HepG2 (cell line): ENCODE measurements around the gene GLDN. TPM values are rescaled to one million over a fixed set of nuclear protein-coding genes. Genes with fewer than 3 reads are reported as not detected.

ENCODE experiments used
- FUBP1 ChIP-seq: sonication (generic); formaldehyde crosslinking; IDR thresholded peaks from 2 replicates; pipeline ENCODE4 v1.5.1; 2020; ENCODE audit warnings: missing genetic modification reagents, mild to moderate bottlenecking, borderline replicate concordance
- HMGXB4 ChIP-seq, 2 experiments: sonication (generic) in 1 of 2; formaldehyde crosslinking in 1 of 2; IDR thresholded peaks; 2 replicates each; pipeline versions ENCODE4 v1.4.0 to v1.6.1; 2018 to 2020; ENCODE audit warnings: missing genetic modification reagents in 2 of 2, borderline replicate concordance in 1 of 2, low read depth in 1 of 2, mild to moderate bottlenecking in 1 of 2, missing biosample characterization in 1 of 2
- HNF1B ChIP-seq: sonication (generic); formaldehyde crosslinking; IDR thresholded peaks from 2 replicates; pipeline ENCODE4 v1.5.1; 2020; ENCODE audit warnings: mild to moderate bottlenecking, moderate library complexity, missing genetic modification reagents
- HNRNPL ChIP-seq: fragments of 200-400 bp; formaldehyde crosslinking; IDR thresholded peaks from 2 replicates; pipeline ENCODE4 v1.6.1; 2017; ENCODE audit warnings: mild to moderate bottlenecking, low read depth, low read length
- MBNL3 ChIP-seq: fragments of 250-450 bp; sonication (Bioruptor Pico); conservative IDR thresholded peaks from 2 replicates; pipeline ENCODE4 v1.8.0; 2022; ENCODE audit warnings: mild to moderate bottlenecking, inconsistent platforms
- RAD51 ChIP-seq: fragments of 450-650 bp; IDR thresholded peaks from 2 replicates; pipeline ENCODE4 v1.6.1; 2016; ENCODE audit warnings: borderline replicate concordance
- RORA ChIP-seq: sonication (generic); formaldehyde crosslinking; IDR thresholded peaks from 2 replicates; pipeline ENCODE4 v1.5.0; 2020; ENCODE audit warnings: mild to moderate bottlenecking, missing genetic modification reagents, moderate library complexity
- ZNF670 ChIP-seq: sonication (generic); formaldehyde crosslinking; IDR thresholded peaks from 2 replicates; pipeline ENCODE4 v1.8.0; 2022; ENCODE audit warnings: mild to moderate bottlenecking, missing genetic modification reagents, borderline replicate concordance
- ZNF800 ChIP-seq: sonication (generic); formaldehyde crosslinking; IDR thresholded peaks from 2 replicates; pipeline ENCODE4 v1.4.0; 2020; ENCODE audit warnings: missing genetic modification reagents
- polyA plus RNA-seq, 8 experiments: library from polyadenylated mRNA; depleted of rRNA in 3 of 8; stranded (reverse) in 7 of 8; unstranded in 1 of 8; fragments of >200 nt; fragmentation: Illumina TruSeq in 4 of 8; extraction: Trizol in 4 of 8; gene quantifications; 2 replicates each; pipeline versions ENCODE4 v1.2.1 to v1.2.3, GENCODE V29; 2011 to 2016; ENCODE audit warnings: low read depth in 4 of 8, missing spikeins in 1 of 8, mixed read lengths in 1 of 8; ENCODE audit not compliant: insufficient read depth in 1 of 8
- total RNA-seq, 5 experiments: library from RNA; depleted of rRNA; stranded (reverse); fragments of >200 nt; fragmentation: Illumina TruSeq; extraction: Trizol; gene quantifications; 2 replicates each; pipeline ENCODE4 v1.2.3, GENCODE V29; 2016; ENCODE audit warnings: low read depth in 1 of 5

The GLDN gene
- total and polyA plus RNA-seq, 2 of the 13 experiments (the other 11 are each of a cell fraction or from before 2014, with no cell fraction given), result 0.86 to 1.0 TPM

GRCh38 chr15:51363383-51363782, 21.9 kb downstream of the GLDN start (continued):
- TF ChIP-seq HMGXB4 (CRISPR knock-in tag; IDR thresholded peaks at IDR 0.05; ENCODE audit: borderline replicate concordance in 1 of 2, low read depth in 1 of 2) (no peak), ZNF670 (no peak), RORA (no peak), HNF1B (CRISPR knock-in tag) (no peak), HNRNPL (no peak), RAD51 (no peak), ZNF800 (CRISPR knock-in tag) (no peak), MBNL3 (CRISPR knock-in tag) (no peak), FUBP1 (CRISPR knock-in tag) (no peak)
